Measurements from ENCODE around the gene SLC8A2. TPM values are rescaled to one million over a fixed set of nuclear protein-coding genes. Genes with fewer than 3 reads are reported as not detected.
"Not testable (repeated sequence)": the region's sequence is repeated elsewhere in the genome, so short reads cannot be mapped to it uniquely, and the experiment has no call there.

Gene SLC8A2
- total RNA-seq, 2 donors from 2014 or later, result 0.74 to 2.3 TPM

GRCh38 chr19:47415953-47416642 lies 55.6 kb downstream of the SLC8A2 start:
- DNase-seq, result no peak
- Histone ChIP-seq H3K9ac (ENCODE audit: low read depth in 2 of 2, low read length in 2 of 2) (no peak overlapping the region), H3K27me3 (peaks cover 29% of the 10 kb centered on the region), H3K36me3 (no peaks in the 10 kb centered on the region), H3K4me1 (no peaks in the 10 kb centered on the region), H3K9me3 (no peaks in the 10 kb centered on the region), H3K4me3 (no peak overlapping the region), H3K27ac (no peak overlapping the region)
- intact Hi-C loops (cut with DNase I), result no loop called here
- TF ChIP-seq CTCF (IDR thresholded peaks at IDR 0.05), result no peak

- Histone ChIP-seq H3K9ac (ENCODE audit: low read depth in 2 of 2, low read length in 2 of 2) (no peak overlapping the region), H3K27ac (no peak overlapping the region), H3K4me1 (no peaks in the 10 kb centered on the region), H3K36me3 (no peaks in the 10 kb centered on the region), H3K27me3 (peaks cover 17% of the 10 kb centered on the region), H3K9me3 (no peaks in the 10 kb centered on the region), H3K4me3 (no peak overlapping the region)
- no peak for TF ChIP-seq CTCF (IDR thresholded peaks at IDR 0.05)
- intact Hi-C loops (cut with DNase I), result no loop called here
- DNase-seq, result no peak
Measured at GRCh38 chr19:47414469-47414868, 57.2 kb downstream of the SLC8A2 start.

GRCh38 chr19:47413941-47414340 lies 57.8 kb downstream of the SLC8A2 start:
- Histone ChIP-seq H3K4me3 (no peak overlapping the region), H3K36me3 (no peaks in the 10 kb centered on the region), H3K9me3 (no peaks in the 10 kb centered on the region), H3K4me1 (no peaks in the 10 kb centered on the region), H3K27me3 (peaks cover 17% of the 10 kb centered on the region), H3K9ac (ENCODE audit: low read depth in 2 of 2, low read length in 2 of 2) (no peak overlapping the region), H3K27ac (no peak overlapping the region)
- intact Hi-C loops (cut with DNase I), result no loop called here
- TF ChIP-seq CTCF (IDR thresholded peaks at IDR 0.05), result no peak
- no peak for DNase-seq

GRCh38 chr19:47411696-47412095 lies 60.0 kb downstream of the SLC8A2 start:
- intact Hi-C loops (cut with DNase I); H3K36me3 ChIP-seq; DNase-seq; H3K27me3 ChIP-seq; H3K9ac ChIP-seq (ENCODE audit: low read depth in 2 of 2, low read length in 2 of 2); H3K4me3 ChIP-seq; H3K9me3 ChIP-seq; H3K4me1 ChIP-seq; H3K27ac ChIP-seq: not testable (repeated sequence)

- H3K9me3 ChIP-seq, result no peaks in the 10 kb centered on the region
- H3K36me3 ChIP-seq, result no peaks in the 10 kb centered on the region
- no peak overlapping the region for H3K9ac ChIP-seq (ENCODE audit: low read depth in 2 of 2, low read length in 2 of 2)
- TF ChIP-seq CTCF (IDR thresholded peaks at IDR 0.05), result no peak
- intact Hi-C loops (cut with DNase I), result no loop called here
- H3K27ac ChIP-seq, result no peak overlapping the region
- H3K4me1 ChIP-seq, result no peaks in the 10 kb centered on the region
- H3K27me3 ChIP-seq, result no peaks in the 10 kb centered on the region
- no peak overlapping the region for H3K4me3 ChIP-seq
- DNase-seq, result no peak
Measured at GRCh38 chr19:47411101-47411500, 60.6 kb downstream of the SLC8A2 start.

GRCh38 chr19:47408156-47408938 lies 63.3 kb downstream of the SLC8A2 start:
- intact Hi-C loops (cut with DNase I), result no loop called here
- Histone ChIP-seq H3K4me1 (no peaks in the 10 kb centered on the region), H3K36me3 (no peaks in the 10 kb centered on the region), H3K4me3 (no peak overlapping the region), H3K27me3 (no peaks in the 10 kb centered on the region), H3K27ac (no peak overlapping the region), H3K9me3 (no peaks in the 10 kb centered on the region), H3K9ac (ENCODE audit: low read depth in 2 of 2, low read length in 2 of 2) (no peak overlapping the region)
- TF ChIP-seq CTCF (IDR thresholded peaks at IDR 0.05), result no peak
- DNase-seq, result no peak
